T-helper 2 cell (primary cell): ENCODE measurements around the gene TTLL9.
"Not testable (repeated sequence)": the region's sequence is repeated elsewhere in the genome, so short reads cannot be mapped to it uniquely, and the experiment has no call there.

Experiments
- DNase-seq, 5 experiments: peaks; one replicate each; pipeline versions ENCODE4 v3.0.0 to v3.0.0-alpha.2; 2012 to 2022
- total RNA-seq, 2 donors: gene quantifications; one replicate each; lab custom pipeline; 2026; lab: John Stamatoyannopoulos, UW

The TTLL9 gene
- total RNA-seq: 0 reads per million in 2 donors

GRCh38 chr20:31869942-31870725 is at the start of gene TTLL9, which contains the start of gene DUSP15:
Gene TTLL9, plus strand, starts transcription at chr20:31870634. Its CDS starts 493 bp downstream, at chr20:31871127.
Gene DUSP15, minus strand, starts transcription at chr20:31870527. Its CDS starts 190 bp downstream, at chr20:31870337.
- DNase-seq: no peak

GRCh38 chr20:31821427-31821826 is 49.0 kb upstream of the TTLL9 start:
- DNase-seq: no peak

GRCh38 chr20:31822421-31823330 is 47.8 kb upstream of the TTLL9 start:
- peak; percentile 51 to 68 (median 56) for DNase-seq

GRCh38 chr20:31823360-31824124 is 46.9 kb upstream of the TTLL9 start:
- no peak for DNase-seq

GRCh38 chr20:31824125-31824485 is 46.3 kb upstream of the TTLL9 start:
- no peak for DNase-seq

- no peak for DNase-seq
These were observed 45.7 kb upstream of the TTLL9 start for GRCh38 chr20:31824554-31825313.

- no peak for DNase-seq
These were observed 44.4 kb upstream of the TTLL9 start for GRCh38 chr20:31826074-31826473.

GRCh38 chr20:31827059-31827458 is 43.4 kb upstream of the TTLL9 start:
- no peak for DNase-seq

GRCh38 chr20:31828016-31828415 is 42.4 kb upstream of the TTLL9 start:
- DNase-seq: not testable (repeated sequence)

- DNase-seq: no peak
These were observed 40.7 kb upstream of the TTLL9 start for GRCh38 chr20:31829731-31830130.

GRCh38 chr20:31830406-31830981 is 39.9 kb upstream of the TTLL9 start:
- DNase-seq: no peak

GRCh38 chr20:31831211-31831610 is 39.2 kb upstream of the TTLL9 start:
- no peak for DNase-seq

GRCh38 chr20:31831771-31832306 is 38.6 kb upstream of the TTLL9 start:
- no peak for DNase-seq

- peak; percentile 15 to 54 (median 41) for DNase-seq
These were observed 37.1 kb upstream of the TTLL9 start for GRCh38 chr20:31833130-31833930.

- no peak for DNase-seq
These were observed 36.4 kb upstream of the TTLL9 start for GRCh38 chr20:31833931-31834521.

GRCh38 chr20:31835554-31835953 is 34.9 kb upstream of the TTLL9 start:
- no peak for DNase-seq

GRCh38 chr20:31835977-31836852 is 34.2 kb upstream of the TTLL9 start:
- peak in 1 of 5 experiments; percentile 43 for DNase-seq

- DNase-seq: no peak
These were observed 33.4 kb upstream of the TTLL9 start for GRCh38 chr20:31836853-31837608.
